ENCODE results near the gene TVP23C.

TVP23C gene

GRCh38 chr17:15494821-15495220 lies 68.5 kb downstream of the TVP23C start:
- DNase-seq = no peak

GRCh38 chr17:15493693-15494035 lies 69.6 kb downstream of the TVP23C start:
- DNase-seq = no peak

GRCh38 chr17:15492791-15493692 lies 70.2 kb downstream of the TVP23C start:
- DNase-seq = no peak

GRCh38 chr17:15492186-15492585 lies 71.1 kb downstream of the TVP23C start:
- DNase-seq = no peak

- no peak for DNase-seq
These were observed 72.5 kb downstream of the TVP23C start for GRCh38 chr17:15490634-15491261.

GRCh38 chr17:15488557-15488956 lies 74.7 kb downstream of the TVP23C start:
- DNase-seq = no peak

- no peak for DNase-seq
These were observed 78.2 kb downstream of the TVP23C start for GRCh38 chr17:15485045-15485444.

- DNase-seq = no peak
These were observed 79.9 kb downstream of the TVP23C start for GRCh38 chr17:15483431-15483830.

GRCh38 chr17:15482476-15482875 lies 80.8 kb downstream of the TVP23C start:
- DNase-seq = no peak

- DNase-seq = no peak
These were observed 81.8 kb downstream of the TVP23C start for GRCh38 chr17:15481481-15481880.

GRCh38 chr17:15480204-15480603 lies 83.1 kb downstream of the TVP23C start:
- no peak for DNase-seq

- DNase-seq = no peak
These were observed 83.6 kb downstream of the TVP23C start for GRCh38 chr17:15479703-15480102.

GRCh38 chr17:15478845-15479244 lies 84.4 kb downstream of the TVP23C start:
- no peak for DNase-seq

GRCh38 chr17:15475631-15476354 lies 87.5 kb downstream of the TVP23C start:
- DNase-seq = no peak

GRCh38 chr17:15472891-15473290 lies 90.4 kb downstream of the TVP23C start:
- DNase-seq = no peak

GRCh38 chr17:15470536-15470935 lies 92.7 kb downstream of the TVP23C start:
- DNase-seq = no peak

- DNase-seq = no peak
These were observed 94.0 kb downstream of the TVP23C start for GRCh38 chr17:15469260-15469659.

GRCh38 chr17:15468126-15468525 lies 95.2 kb downstream of the TVP23C start:
- no peak for DNase-seq

GRCh38 chr17:15467592-15467991 lies 95.7 kb downstream of the TVP23C start, which contains the start of gene CDRT4:
Gene CDRT4 (minus strand): TSS chr17:15467621. CDS start chr17:15440238, 27,383 bp downstream.
- no peak for DNase-seq

GRCh38 chr17:15466131-15466530 lies 97.2 kb downstream of the TVP23C start:
- DNase-seq = no peak

- no peak for DNase-seq
These were observed 98.1 kb downstream of the TVP23C start for GRCh38 chr17:15465045-15465701.

GRCh38 chr17:15464231-15464985 lies 98.9 kb downstream of the TVP23C start:
- no peak for DNase-seq
